Fibroblast of the aortic adventitia (primary cell): ENCODE measurements around the gene AVPR2. TPM values are rescaled to one million over a fixed set of nuclear protein-coding genes. Genes with fewer than 3 reads are reported as not detected.

Experiments used
- DNase-seq: peaks from one replicate; pipeline ENCODE4 v3.0.0-alpha.2; 2010; ENCODE audit warnings: low read depth
- H3K4me3 ChIP-seq: 2 replicates; pipeline ENCODE4 v1.5.1; 2011; ENCODE audit warnings: low read depth, mild to moderate bottlenecking, control low read depth, low read length, moderate library complexity
- total RNA-seq: library from RNA; depleted of rRNA; stranded (reverse); fragments of >200 nt; gene quantifications from 2 replicates; pipeline ENCODE4 v1.2.3, GENCODE V29; 2012; ENCODE audit warnings: low replicate concordance
- TF ChIP-seq, protein P1 (sequence below): IDR thresholded peaks from 2 replicates; pipeline ENCODE4 v1.5.1; 2011; ENCODE audit warnings: mild to moderate bottlenecking, low read length, control low read depth, inconsistent platforms; ENCODE audit not compliant: insufficient read depth

AVPR2 gene
- total RNA-seq, 1 donor = not detected

GRCh38 chrX:153885208-153885787 lies 19.2 kb upstream of the AVPR2 start:
- no peak for DNase-seq
- H3K4me3 ChIP-seq = no peak overlapping the region
- TF ChIP-seq, protein P1, sequence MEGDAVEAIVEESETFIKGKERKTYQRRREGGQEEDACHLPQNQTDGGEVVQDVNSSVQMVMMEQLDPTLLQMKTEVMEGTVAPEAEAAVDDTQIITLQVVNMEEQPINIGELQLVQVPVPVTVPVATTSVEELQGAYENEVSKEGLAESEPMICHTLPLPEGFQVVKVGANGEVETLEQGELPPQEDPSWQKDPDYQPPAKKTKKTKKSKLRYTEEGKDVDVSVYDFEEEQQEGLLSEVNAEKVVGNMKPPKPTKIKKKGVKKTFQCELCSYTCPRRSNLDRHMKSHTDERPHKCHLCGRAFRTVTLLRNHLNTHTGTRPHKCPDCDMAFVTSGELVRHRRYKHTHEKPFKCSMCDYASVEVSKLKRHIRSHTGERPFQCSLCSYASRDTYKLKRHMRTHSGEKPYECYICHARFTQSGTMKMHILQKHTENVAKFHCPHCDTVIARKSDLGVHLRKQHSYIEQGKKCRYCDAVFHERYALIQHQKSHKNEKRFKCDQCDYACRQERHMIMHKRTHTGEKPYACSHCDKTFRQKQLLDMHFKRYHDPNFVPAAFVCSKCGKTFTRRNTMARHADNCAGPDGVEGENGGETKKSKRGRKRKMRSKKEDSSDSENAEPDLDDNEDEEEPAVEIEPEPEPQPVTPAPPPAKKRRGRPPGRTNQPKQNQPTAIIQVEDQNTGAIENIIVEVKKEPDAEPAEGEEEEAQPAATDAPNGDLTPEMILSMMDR = no peak

DNA sequence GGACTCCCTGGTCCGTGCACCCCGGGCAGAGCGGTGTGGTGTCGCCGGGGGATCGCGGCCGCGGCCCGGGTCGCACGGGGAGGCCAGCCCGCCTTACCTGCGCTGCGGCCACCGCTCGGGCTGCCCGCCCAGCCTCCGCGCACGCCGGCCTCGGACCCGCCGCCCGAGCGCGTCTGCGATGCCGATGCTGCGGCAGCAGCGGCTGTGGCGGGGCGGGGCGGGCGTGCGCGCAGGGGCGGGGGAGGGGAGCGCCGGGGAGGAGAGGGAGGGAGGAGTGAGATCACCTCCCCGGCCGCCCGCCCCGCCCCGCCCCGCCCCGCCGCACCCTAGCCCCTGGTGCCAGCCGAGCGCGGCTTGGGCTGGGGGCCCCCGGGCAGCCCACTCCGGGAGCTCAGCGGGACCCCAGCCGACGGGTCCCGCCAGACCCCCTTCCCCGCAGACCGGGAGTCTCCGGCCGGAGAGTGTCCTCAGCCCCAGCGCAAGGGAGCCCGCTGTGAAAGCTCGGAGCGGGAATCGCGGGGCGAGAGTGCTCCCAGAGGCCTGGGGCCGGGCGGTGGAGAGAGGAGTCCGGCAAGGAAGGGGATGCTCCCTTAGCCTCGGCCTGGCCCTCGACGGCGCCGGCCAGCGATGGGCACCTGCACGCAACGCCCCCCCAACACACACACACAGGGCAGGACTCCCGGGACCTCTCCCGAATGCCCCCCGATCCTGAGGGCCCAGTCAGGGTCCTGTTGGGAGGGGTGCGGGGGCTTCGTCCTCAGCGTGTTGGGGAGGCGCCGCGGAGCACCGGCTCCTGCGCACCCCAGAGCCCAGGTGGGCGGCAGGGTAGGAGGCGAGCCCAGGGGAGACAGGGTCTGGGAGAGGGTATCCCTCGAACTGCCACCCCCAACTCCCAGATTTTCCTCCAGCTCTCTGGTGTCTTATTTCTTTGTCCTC lies 18.2 kb upstream of the AVPR2 start, which contains the start of gene L1CAM:
Gene L1CAM (minus strand): TSS at position 206 of the 936 bp plus-strand sequence. CDS start 10,337 bp downstream, outside the sequence.
- TF ChIP-seq, protein P1 = no peak
- no peak for DNase-seq
- H3K4me3 ChIP-seq = no peak within 1 kb of the TSS

DNA sequence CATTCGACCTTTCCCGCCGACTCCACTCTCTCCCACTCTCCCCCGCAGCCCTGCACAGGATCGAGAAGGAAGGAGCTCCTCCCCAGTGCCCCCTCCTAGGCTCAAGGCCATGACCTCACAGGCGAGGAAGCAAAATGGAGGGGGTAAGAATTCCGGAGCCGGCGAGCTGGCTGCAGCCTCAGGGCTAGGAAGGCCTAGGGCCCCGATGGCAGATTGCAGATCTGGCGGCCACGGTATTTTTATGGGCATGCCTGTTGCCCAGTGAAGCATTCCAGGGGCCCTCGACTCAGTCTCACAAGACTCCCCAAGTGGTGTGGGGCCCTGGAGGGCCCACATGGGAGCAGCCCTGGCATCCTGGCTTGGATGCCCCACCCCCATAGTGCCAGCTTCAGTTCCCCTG lies 17.6 kb upstream of the AVPR2 start:
- TF ChIP-seq, protein P1 = no peak
- no peak overlapping the region for H3K4me3 ChIP-seq
- DNase-seq = no peak

GRCh38 chrX:153887385-153887784 lies 17.1 kb upstream of the AVPR2 start:
- no peak for DNase-seq
- TF ChIP-seq, protein P1 = no peak
- no peak overlapping the region for H3K4me3 ChIP-seq

DNA sequence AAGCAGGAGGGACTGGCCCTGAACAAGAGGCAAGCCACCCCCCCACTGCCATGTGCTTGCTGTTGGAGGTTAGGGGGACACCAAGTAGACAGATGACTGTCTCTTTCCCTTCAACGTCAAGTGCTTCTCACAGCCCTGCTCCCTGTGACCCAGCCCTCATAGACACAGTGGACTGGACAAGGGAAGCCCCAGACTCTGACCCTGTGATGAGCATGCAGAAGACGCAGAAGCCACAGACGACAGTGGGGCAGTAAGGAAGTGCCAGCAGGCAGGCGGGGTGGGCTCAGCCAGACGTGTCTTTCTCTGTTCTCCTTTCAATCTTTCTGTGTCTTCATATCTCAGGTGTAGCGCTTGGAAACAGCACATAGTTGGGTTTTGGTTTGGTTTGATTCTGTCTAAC lies 16.1 kb upstream of the AVPR2 start:
- TF ChIP-seq, protein P1 = no peak
- DNase-seq = no peak
- no peak overlapping the region for H3K4me3 ChIP-seq

- TF ChIP-seq, protein P1 = no peak
- DNase-seq = no peak
- H3K4me3 ChIP-seq = no peak overlapping the region
Observed at GRCh38 chrX:153889123-153889522, 15.3 kb upstream of the AVPR2 start.
